Right renal cortex interstitium (tissue), 3 donors: ENCODE data around the gene NXPH4. TPM values are rescaled to one million over a fixed set of nuclear protein-coding genes. Genes with fewer than 3 reads are reported as not detected.

Experiments used
- DNase-seq, 3 donors: peaks; one replicate each; pipeline ENCODE4 v3.0.0-alpha.2; 2013; ENCODE audit warnings: low read depth in 3 of 3, low spot score in 2 of 3
- polyA plus RNA-seq, 3 donors: library from polyadenylated mRNA; unstranded; fragments of 120-200 nt; gene quantifications; one replicate each; pipeline ENCODE4 v1.2.1, GENCODE V29; 2013; ENCODE audit not compliant: insufficient read length in 3 of 3

Gene NXPH4
- polyA plus RNA-seq, 3 donors: 2.4 to 3.7 (median 2.5) TPM

- no peak for DNase-seq
Measured at GRCh38 chr12:57201631-57202030, 15.0 kb upstream of the NXPH4 start.

- no peak for DNase-seq
Measured at GRCh38 chr12:57202321-57202720, 14.3 kb upstream of the NXPH4 start.

- DNase-seq: no peak
Measured at GRCh38 chr12:57203201-57203600, 13.4 kb upstream of the NXPH4 start.

GRCh38 chr12:57203791-57204190 lies 12.8 kb upstream of the NXPH4 start:
- DNase-seq: no peak

- DNase-seq: no peak
Measured at GRCh38 chr12:57204454-57204853, 12.1 kb upstream of the NXPH4 start.

- no peak for DNase-seq
Measured at GRCh38 chr12:57205186-57205585, 11.4 kb upstream of the NXPH4 start.

GRCh38 chr12:57205931-57206330 lies 10.7 kb upstream of the NXPH4 start:
- DNase-seq: no peak

- DNase-seq: no peak
Measured at GRCh38 chr12:57207731-57208630, 8.6 kb upstream of the NXPH4 start.

- DNase-seq: no peak
Measured at GRCh38 chr12:57208631-57209282, 7.8 kb upstream of the NXPH4 start.

GRCh38 chr12:57209916-57210315 lies 6.7 kb upstream of the NXPH4 start:
- DNase-seq: no peak

- no peak for DNase-seq
Measured at GRCh38 chr12:57210461-57210860, 6.1 kb upstream of the NXPH4 start.

- DNase-seq: no peak
Measured at GRCh38 chr12:57210926-57211692, 5.5 kb upstream of the NXPH4 start.

- no peak for DNase-seq
Measured at GRCh38 chr12:57211791-57212700, 4.5 kb upstream of the NXPH4 start.

- DNase-seq: no peak
Measured at GRCh38 chr12:57212701-57213057, 3.9 kb upstream of the NXPH4 start.

- no peak for DNase-seq
Measured at GRCh38 chr12:57213058-57213715, 3.4 kb upstream of the NXPH4 start.

- DNase-seq: no peak
Measured at GRCh38 chr12:57213763-57214397, 2.7 kb upstream of the NXPH4 start.

- no peak for DNase-seq
Measured at GRCh38 chr12:57214398-57214781, 2.2 kb upstream of the NXPH4 start.

- no peak for DNase-seq
Measured at GRCh38 chr12:57215065-57215464, 1.5 kb upstream of the NXPH4 start.

GRCh38 chr12:57215668-57216013 lies 953 bp upstream of the NXPH4 start:
- DNase-seq: no peak
